ENCODE results near the gene RFPL2. TPM values are rescaled to one million over a fixed set of nuclear protein-coding genes. Genes with fewer than 3 reads are reported as not detected.

Gene RFPL2
- total RNA-seq, 1 experiment from 2014 or later = not detected

DNA sequence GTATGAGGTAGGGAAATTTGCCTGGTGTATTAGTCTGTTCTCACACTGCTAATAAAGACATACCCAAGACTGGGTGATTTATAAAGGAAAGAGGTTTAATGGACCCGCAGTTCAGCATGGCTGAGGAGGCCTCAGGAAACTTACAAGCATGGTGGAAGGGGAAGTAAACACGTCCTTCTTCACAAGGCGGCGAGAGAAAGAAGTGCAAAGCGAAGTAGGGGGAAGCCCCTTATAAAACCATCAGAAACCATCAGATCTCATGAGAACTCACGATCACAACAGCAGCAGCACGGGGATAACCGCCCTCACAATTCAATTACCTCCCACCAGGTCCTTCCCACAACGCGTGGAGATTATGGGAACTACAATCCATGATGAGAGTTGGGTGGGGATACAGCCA is 12.0 kb upstream of the RFPL2 start:
- intact Hi-C loops (cut with micrococcal nuclease) = no loop called here
- peaks cover 29% of the 10 kb centered on the region for H3K27me3 Mint-ChIP-seq (ENCODE audit: insufficient read depth, unreplicated experiment)
- no peak for TF ChIP-seq CTCF (IDR thresholded peaks at IDR 0.05; ENCODE audit: unreplicated experiment)
- no TSS peak for BruUV-seq (replicated peaks)
- peaks cover 6% of the 10 kb centered on the region for H3K4me1 Mint-ChIP-seq (ENCODE audit: insufficient read depth, unreplicated experiment)
- no peak overlapping the region for H3K4me3 Mint-ChIP-seq (ENCODE audit: unreplicated experiment)
- no peak for DNase-seq (ENCODE audit: unreplicated experiment)
- H3K27ac Mint-ChIP-seq (ENCODE audit: low read depth, unreplicated experiment) = no peak overlapping the region
- no peaks in the 10 kb centered on the region for H3K9me3 Mint-ChIP-seq (ENCODE audit: unreplicated experiment)
- CTCF ChIA-PET = interaction anchor here (0.8 kb wide), 1 partner anchor 8 kb away, joined by 3 read pairs; no protein-coding TSS in a partner anchor
- H3K36me3 Mint-ChIP-seq (ENCODE audit: insufficient read depth, unreplicated experiment) = no peaks in the 10 kb centered on the region
- POLR2A ChIA-PET = no interaction called here

GRCh38 chr22:32211011-32211410 is 6.1 kb upstream of the RFPL2 start:
- no peak for TF ChIP-seq CTCF (IDR thresholded peaks at IDR 0.05; ENCODE audit: unreplicated experiment)
- Mint-ChIP-seq H3K36me3 (ENCODE audit: insufficient read depth, unreplicated experiment) (no peaks in the 10 kb centered on the region), H3K4me3 (ENCODE audit: unreplicated experiment) (no peak overlapping the region), H3K9me3 (ENCODE audit: unreplicated experiment) (no peaks in the 10 kb centered on the region), H3K27ac (ENCODE audit: low read depth, unreplicated experiment) (no peak overlapping the region), H3K4me1 (ENCODE audit: insufficient read depth, unreplicated experiment) (no peaks in the 10 kb centered on the region), H3K27me3 (ENCODE audit: insufficient read depth, unreplicated experiment) (peaks cover 11% of the 10 kb centered on the region)
- ChIA-PET CTCF (interaction anchor here (0.8 to 2.3 kb wide), 5 partner anchors 9 to 107 kb away, joined by 3 to 8 read pairs (median 4); no protein-coding TSS in a partner anchor), POLR2A (no interaction called here)
- no TSS peak for BruUV-seq (replicated peaks)
- intact Hi-C loops (cut with micrococcal nuclease) = no loop called here
- no peak for DNase-seq (ENCODE audit: unreplicated experiment)

DNA sequence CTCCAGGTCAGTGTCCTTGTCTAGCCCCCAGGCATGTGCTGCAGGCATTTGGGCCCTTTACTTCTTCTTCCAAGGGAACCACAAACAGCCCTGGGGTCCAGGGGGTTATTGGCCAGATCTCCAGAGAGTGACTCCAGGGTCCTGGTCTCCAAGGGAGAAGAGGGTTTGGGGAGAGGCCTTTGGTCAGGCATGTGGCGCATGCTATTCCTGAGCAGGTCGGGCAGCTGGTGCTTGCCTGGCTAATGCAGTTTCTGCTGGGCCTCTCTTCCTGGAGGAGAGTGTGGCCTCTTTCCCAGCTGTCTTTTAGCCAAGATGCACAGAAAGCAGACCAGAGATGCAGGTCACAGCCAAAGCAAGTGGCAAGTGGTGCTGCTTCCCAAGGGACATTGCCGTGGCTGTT is 3.8 kb upstream of the RFPL2 start:
- H3K4me3 Mint-ChIP-seq (ENCODE audit: unreplicated experiment) = no peak overlapping the region
- DNase-seq (ENCODE audit: unreplicated experiment) = no peak
- CTCF ChIA-PET = interaction anchor here (0.6 to 2.6 kb wide), 6 partner anchors 9 to 728 kb away, joined by 3 to 9 read pairs (median 4); no protein-coding TSS in a partner anchor
- intact Hi-C loops (cut with micrococcal nuclease) = no loop called here
- H3K36me3 Mint-ChIP-seq (ENCODE audit: insufficient read depth, unreplicated experiment) = no peaks in the 10 kb centered on the region
- no peak overlapping the region for H3K27ac Mint-ChIP-seq (ENCODE audit: low read depth, unreplicated experiment)
- H3K9me3 Mint-ChIP-seq (ENCODE audit: unreplicated experiment) = no peaks in the 10 kb centered on the region
- H3K27me3 Mint-ChIP-seq (ENCODE audit: insufficient read depth, unreplicated experiment) = peaks cover 12% of the 10 kb centered on the region
- TF ChIP-seq CTCF (IDR thresholded peaks at IDR 0.05; ENCODE audit: unreplicated experiment) = no peak
- peaks cover 6% of the 10 kb centered on the region for H3K4me1 Mint-ChIP-seq (ENCODE audit: insufficient read depth, unreplicated experiment)
- BruUV-seq (replicated peaks) = no TSS peak
- POLR2A ChIA-PET = no interaction called here

DNA sequence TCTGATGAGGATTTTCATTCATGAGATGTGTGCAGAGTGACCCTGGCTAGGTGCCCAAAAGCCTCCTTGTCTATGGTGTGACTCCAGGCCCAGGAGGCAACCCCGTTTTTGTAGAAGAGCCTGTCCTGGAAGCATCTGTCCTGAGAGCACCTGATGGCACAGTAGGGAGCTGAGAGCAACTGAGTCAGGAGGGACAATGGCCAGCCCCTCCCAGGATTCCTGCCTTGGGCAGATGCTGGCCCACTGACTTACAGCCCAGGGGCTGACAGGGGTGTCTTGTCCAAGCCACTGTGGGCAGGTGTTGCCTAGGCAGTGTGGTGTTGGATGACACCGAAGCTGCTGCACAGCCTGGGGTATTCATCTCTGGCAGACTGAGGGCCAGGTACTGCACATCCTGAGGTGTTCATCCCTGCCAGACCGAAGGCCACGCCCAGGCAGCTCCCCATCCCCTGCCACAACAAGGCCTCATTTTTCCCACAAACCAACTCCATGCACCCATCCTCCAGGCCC is 3.2 kb upstream of the RFPL2 start:
- CTCF ChIA-PET = interaction anchor here (0.6 to 2.6 kb wide), 8 partner anchors 9 to 104 kb away, joined by 3 to 9 read pairs (median 3); no protein-coding TSS in a partner anchor
- Mint-ChIP-seq H3K4me1 (ENCODE audit: insufficient read depth, unreplicated experiment) (peaks cover 6% of the 10 kb centered on the region), H3K4me3 (ENCODE audit: unreplicated experiment) (no peak overlapping the region), H3K27me3 (ENCODE audit: insufficient read depth, unreplicated experiment) (peaks cover 16% of the 10 kb centered on the region), H3K9me3 (ENCODE audit: unreplicated experiment) (no peaks in the 10 kb centered on the region), H3K27ac (ENCODE audit: low read depth, unreplicated experiment) (no peak overlapping the region), H3K36me3 (ENCODE audit: insufficient read depth, unreplicated experiment) (no peaks in the 10 kb centered on the region)
- TF ChIP-seq CTCF (IDR thresholded peaks at IDR 0.05; ENCODE audit: unreplicated experiment) = no peak
- POLR2A ChIA-PET = no interaction called here
- no peak for DNase-seq (ENCODE audit: unreplicated experiment)
- BruUV-seq (replicated peaks) = no TSS peak
- intact Hi-C loops (cut with micrococcal nuclease) = loop anchor here (1.0 to 2.0 kb wide), 2 partner anchors 105 to 231 kb away; no protein-coding TSS in a partner anchor

Data from MCF 10A (cell line).